Transverse colon (tissue), 4 donors: ENCODE results near the gene SLC22A1.

ENCODE experiments used
- CTCF ChIP-seq, 5 experiments: fragments of 200-600 bp in 3 of 5; fragments of 450-650 bp in 2 of 5; sonication (generic) in 3 of 5; IDR thresholded peaks; 1 replicate in 2 of 5; 2 replicates in 3 of 5; pipeline ENCODE4 v1.5.1; 2016 to 2017; ENCODE audit warnings: antibody characterized with exemption in 5 of 5, inconsistent platforms in 3 of 5, mild to moderate bottlenecking in 2 of 5, moderate library complexity in 1 of 5
- EP300 ChIP-seq: sonication (generic); formaldehyde crosslinking; IDR thresholded peaks from one replicate; pipeline ENCODE4 v1.6.1; 2017; ENCODE audit warnings: antibody characterized with exemption, low read depth
- POLR2A ChIP-seq: fragments of 450-650 bp; IDR thresholded peaks from one replicate; pipeline ENCODE4 v1.6.1; 2016; ENCODE audit warnings: antibody characterized with exemption, mild to moderate bottlenecking, moderate library complexity
- POLR2AphosphoS5 ChIP-seq, 3 donors: sonication (generic); formaldehyde crosslinking; IDR thresholded peaks; one replicate each; pipeline ENCODE4 v1.6.1; 2016; ENCODE audit warnings: antibody characterized with exemption in 3 of 3

GRCh38 chr6:160102399-160102798 lies 19.2 kb upstream of the SLC22A1 start:
- TF ChIP-seq CTCF (IDR thresholded peaks at IDR 0.05) (no peak), POLR2A (no peak), POLR2AphosphoS5 (IDR thresholded peaks at IDR 0.05) (no peak), EP300 (no peak)
